ENCODE results near the gene COQ3. TPM values are rescaled to one million over a fixed set of nuclear protein-coding genes. Genes with fewer than 3 reads are reported as not detected.
A peak's percentile ranks its signal among the peaks of the same experiment; 100 is the strongest.

COQ3 gene
- polyA plus RNA-seq, 1 donor (not counting 4 experiments of a cell fraction or from before 2014, with no cell fraction given) = 21.2 TPM

GRCh38 chr6:99369533-99369932 is 24.5 kb downstream of the COQ3 start:
- DNase-seq (ENCODE audit: low read depth, low spot score) (no peak), FAIRE-seq (no peak)
- Histone ChIP-seq H3K27ac (ENCODE audit: control insufficient read depth, insufficient read depth, low read length) (no peak overlapping the region), H3K4me2 (ENCODE audit: control insufficient read depth, extremely low read depth, insufficient read depth, low read depth, low read length) (no peak overlapping the region), H2AFZ (ENCODE audit: control insufficient read depth, low read length) (no peak overlapping the region), H3K27me3 (ENCODE audit: control insufficient read depth, extremely low read depth, insufficient read depth, low read length) (no peaks in the 10 kb centered on the region), H3K79me2 (ENCODE audit: control insufficient read depth, insufficient read depth, low read length) (no peaks in the 10 kb centered on the region), H4K20me1 (ENCODE audit: control insufficient read depth, extremely low read depth, insufficient read depth, low read length) (no peaks in the 10 kb centered on the region), H3K4me3 (ENCODE audit: control insufficient read depth in 2 of 3, extremely low read depth in 1 of 3, insufficient read depth in 2 of 3, low read depth in 1 of 3, low read length in 3 of 3) (no peak overlapping the region), H3K4me1 (ENCODE audit: control insufficient read depth, extremely low read depth, insufficient read depth, low read length) (no peaks in the 10 kb centered on the region), H3K9ac (ENCODE audit: control insufficient read depth, extremely low read depth, insufficient read depth, low read length) (no peak overlapping the region), H3K9me1 (ENCODE audit: control insufficient read depth, extremely low read depth, insufficient read depth, low read length) (no peaks in the 10 kb centered on the region), H3K36me3 (ENCODE audit: control insufficient read depth in 2 of 2, extremely low read depth in 1 of 2, insufficient read depth in 2 of 2, low read length in 2 of 2) (no peaks in the 10 kb centered on the region), H3K9me3 (ENCODE audit: control insufficient read depth, low read depth, low read length) (no peaks in the 10 kb centered on the region)
- TF ChIP-seq EZH2 (IDR thresholded peaks at IDR 0.05; ENCODE audit: low read length) (no peak), CTCF (optimal IDR thresholded peaks at IDR 0.05 in 1 of 3, IDR thresholded peaks at IDR 0.05 in 1 of 3, conservative IDR thresholded peaks at IDR 0.05 in 1 of 3; ENCODE audit: extremely low read depth in 1 of 3, insufficient read depth in 2 of 3, low read length in 3 of 3) (no peak)
- dilution Hi-C loops (cut with MboI; ENCODE audit: extremely low pct_ligation_motif_present, low sequenced_read_pairs) = no loop called here

- H3K9me3 ChIP-seq (ENCODE audit: control insufficient read depth, low read depth, low read length) = no peaks in the 10 kb centered on the region
- no peaks in the 10 kb centered on the region for H4K20me1 ChIP-seq (ENCODE audit: control insufficient read depth, extremely low read depth, insufficient read depth, low read length)
- H3K9ac ChIP-seq (ENCODE audit: control insufficient read depth, extremely low read depth, insufficient read depth, low read length) = no peak overlapping the region
- H2AFZ ChIP-seq (ENCODE audit: control insufficient read depth, low read length) = no peak overlapping the region
- no peaks in the 10 kb centered on the region for H3K79me2 ChIP-seq (ENCODE audit: control insufficient read depth, insufficient read depth, low read length)
- FAIRE-seq = peak; percentile 23
- H3K36me3 ChIP-seq (ENCODE audit: control insufficient read depth in 2 of 2, extremely low read depth in 1 of 2, insufficient read depth in 2 of 2, low read length in 2 of 2) = no peaks in the 10 kb centered on the region
- no peaks in the 10 kb centered on the region for H3K9me1 ChIP-seq (ENCODE audit: control insufficient read depth, extremely low read depth, insufficient read depth, low read length)
- TF ChIP-seq EZH2 (IDR thresholded peaks at IDR 0.05; ENCODE audit: low read length) (no peak), CTCF (optimal IDR thresholded peaks at IDR 0.05 in 1 of 3, IDR thresholded peaks at IDR 0.05 in 1 of 3, conservative IDR thresholded peaks at IDR 0.05 in 1 of 3; ENCODE audit: extremely low read depth in 1 of 3, insufficient read depth in 2 of 3, low read length in 3 of 3) (no peak)
- H3K27ac ChIP-seq (ENCODE audit: control insufficient read depth, insufficient read depth, low read length) = no peak overlapping the region
- no peak overlapping the region for H3K4me2 ChIP-seq (ENCODE audit: control insufficient read depth, extremely low read depth, insufficient read depth, low read depth, low read length)
- H3K4me1 ChIP-seq (ENCODE audit: control insufficient read depth, extremely low read depth, insufficient read depth, low read length) = no peaks in the 10 kb centered on the region
- dilution Hi-C loops (cut with MboI; ENCODE audit: extremely low pct_ligation_motif_present, low sequenced_read_pairs) = no loop called here
- H3K4me3 ChIP-seq (ENCODE audit: control insufficient read depth in 2 of 3, extremely low read depth in 1 of 3, insufficient read depth in 2 of 3, low read depth in 1 of 3, low read length in 3 of 3) = no peak overlapping the region
- no peak for DNase-seq (ENCODE audit: low read depth, low spot score)
- H3K27me3 ChIP-seq (ENCODE audit: control insufficient read depth, extremely low read depth, insufficient read depth, low read length) = no peaks in the 10 kb centered on the region
Measured at GRCh38 chr6:99366852-99367251, 27.1 kb downstream of the COQ3 start.

All from keratinocyte (primary cell).